K562 (cell line): ENCODE data around the gene SLC39A7. TPM values are rescaled to one million over a fixed set of nuclear protein-coding genes. Genes with fewer than 3 reads are reported as not detected.

Experiments
- BMI1 ChIP-seq: fragments of 150-350 bp; IDR thresholded peaks from 2 replicates; pipeline ENCODE4 v1.6.1; 2014; ENCODE audit warnings: low read length
- DIDO1 ChIP-seq: fragments of 450-650 bp; IDR thresholded peaks from 2 replicates; pipeline ENCODE4 v1.6.1; 2016; ENCODE audit warnings: low read depth, missing biosample characterization, missing genetic modification characterization
- ETV1 ChIP-seq: fragments of 450-650 bp; conservative IDR thresholded peaks from 2 replicates; pipeline ENCODE4 v1.6.1; 2016; ENCODE audit warnings: missing genetic modification characterization, control low read depth, low read depth, missing compliant biosample characterization
- HMG20A ChIP-seq: fragments of 450-650 bp; formaldehyde crosslinking; conservative IDR thresholded peaks from 2 replicates; pipeline ENCODE4 v1.4.0; 2020; ENCODE audit warnings: mild to moderate bottlenecking, mixed read lengths
- HMGN3 ChIP-seq: IDR thresholded peaks from 2 replicates; pipeline ENCODE4 v1.6.1; 2011; ENCODE audit warnings: borderline replicate concordance, low read depth, mild to moderate bottlenecking, mixed read lengths, low read length; ENCODE audit not compliant: insufficient read length; ENCODE audit errors: extremely low read depth
- ILF3 ChIP-seq: fragments of 450-650 bp; IDR thresholded peaks from 2 replicates; pipeline ENCODE4 v1.6.1; 2018; ENCODE audit warnings: antibody characterized with exemption, mild to moderate bottlenecking, moderate library complexity, borderline replicate concordance
- IRF2 ChIP-seq: sonication (generic); formaldehyde crosslinking; IDR thresholded peaks from 2 replicates; pipeline ENCODE4 v1.8.1; 2022; ENCODE audit warnings: mild to moderate bottlenecking, missing genetic modification reagents
- KDM1A ChIP-seq, 2 experiments: fragments of 450-650 bp; IDR thresholded peaks; 2 replicates each; pipeline ENCODE4 v1.6.1; 2016; ENCODE audit warnings: mild to moderate bottlenecking in 2 of 2
- POLR2AphosphoS5 ChIP-seq: IDR thresholded peaks from 2 replicates; pipeline ENCODE4 v1.6.1; 2011; ENCODE audit warnings: mild to moderate bottlenecking, low read depth, low read length, moderate library complexity; ENCODE audit not compliant: control insufficient read depth, insufficient read depth
- POLR2G ChIP-seq: fragments of 200-400 bp; formaldehyde crosslinking; IDR thresholded peaks from 2 replicates; pipeline ENCODE4 v1.6.1; 2017; ENCODE audit warnings: low read depth, mild to moderate bottlenecking, antibody characterized with exemption, low read length, moderate library complexity
- RCOR1 ChIP-seq, 2 experiments: IDR thresholded peaks; 2 replicates each; pipeline ENCODE4 v1.6.1; 2012; ENCODE audit warnings: low read depth in 2 of 2, low read length in 2 of 2, borderline replicate concordance in 1 of 2, improper control_type of control experiment in 1 of 2
- XRCC5 ChIP-seq: fragments of 200-400 bp; formaldehyde crosslinking; IDR thresholded peaks from 2 replicates; pipeline ENCODE4 v1.6.1; 2017; ENCODE audit warnings: low read depth, mild to moderate bottlenecking, low read length
- ZBTB17 ChIP-seq: fragments of 450-650 bp; formaldehyde crosslinking; IDR thresholded peaks from 2 replicates; pipeline ENCODE4 v1.4.0; 2020; ENCODE audit warnings: mild to moderate bottlenecking
- ZNF253 ChIP-seq: fragments of 250-450 bp; sonication (Bioruptor Pico); conservative IDR thresholded peaks from 2 replicates; pipeline ENCODE4 v1.6.1; 2021; ENCODE audit warnings: mild to moderate bottlenecking
- ZNF695 ChIP-seq: fragments of 450-650 bp; formaldehyde crosslinking; IDR thresholded peaks from 2 replicates; pipeline ENCODE4 v1.4.0; 2020; ENCODE audit warnings: mild to moderate bottlenecking, moderate library complexity
- polyA plus RNA-seq, 8 experiments: library from polyadenylated mRNA; depleted of rRNA in 4 of 8; stranded (reverse) in 5 of 8; unstranded in 3 of 8; fragments of >200 nt; fragmentation: Nextera tagmentation in 2 of 8; fragmentation: Illumina TruSeq in 1 of 8; extraction: Ambion mirVana in 2 of 8; extraction: Trizol in 1 of 8; gene quantifications; 2 replicates each; pipeline versions ENCODE4 v1.2.1 to v1.2.3, GENCODE V29; 2011 to 2014; ENCODE audit warnings: inconsistent platforms in 1 of 8, missing spikeins in 1 of 8
- total RNA-seq, 7 experiments: library from RNA; depleted of rRNA in 6 of 7; stranded (reverse); fragments of >200 nt in 6 of 7; fragmentation: Illumina TruSeq in 2 of 7; extraction: Trizol in 2 of 7; gene quantifications; 2 replicates each; pipeline versions ENCODE4 v1.2.1 to v1.2.3, GENCODE V29; 2011 to 2021; ENCODE audit warnings: low replicate concordance in 1 of 7
- TF ChIP-seq, protein P1 (sequence below), 2 experiments: fragments of 450-650 bp in 1 of 2; IDR thresholded peaks; 2 replicates each; pipeline ENCODE4 v1.6.1; 2011 to 2017; ENCODE audit warnings: low read depth in 2 of 2, antibody characterized with exemption in 1 of 2, borderline replicate concordance in 1 of 2, low read length in 1 of 2, mild to moderate bottlenecking in 1 of 2, mixed read lengths in 1 of 2; ENCODE audit not compliant: control insufficient read depth in 1 of 2
- TF ChIP-seq, protein P2 (sequence below), 3 experiments: IDR thresholded peaks in 2 of 3; conservative IDR thresholded peaks in 1 of 3; 2 replicates each; pipeline ENCODE4 v1.5.1; 2011 to 2012; ENCODE audit warnings: low read length in 3 of 3, mild to moderate bottlenecking in 3 of 3, control low read depth in 2 of 3, improper control_type of control experiment in 1 of 3, inconsistent platforms in 1 of 3, low read depth in 1 of 3, mixed read lengths in 1 of 3, moderate library complexity in 1 of 3; ENCODE audit not compliant: insufficient read depth in 2 of 3
- TF ChIP-seq, protein P3 (sequence below): conservative IDR thresholded peaks from 2 replicates; pipeline ENCODE4 v1.6.1; 2011; ENCODE audit warnings: low read depth, mild to moderate bottlenecking, low read length; ENCODE audit not compliant: control insufficient read depth

The SLC39A7 gene
- total and polyA plus RNA-seq, 9 of the 15 experiments (the other 6 are each of a cell fraction or from before 2014, with no cell fraction given): 21.7 to 169 (median 121) TPM

DNA sequence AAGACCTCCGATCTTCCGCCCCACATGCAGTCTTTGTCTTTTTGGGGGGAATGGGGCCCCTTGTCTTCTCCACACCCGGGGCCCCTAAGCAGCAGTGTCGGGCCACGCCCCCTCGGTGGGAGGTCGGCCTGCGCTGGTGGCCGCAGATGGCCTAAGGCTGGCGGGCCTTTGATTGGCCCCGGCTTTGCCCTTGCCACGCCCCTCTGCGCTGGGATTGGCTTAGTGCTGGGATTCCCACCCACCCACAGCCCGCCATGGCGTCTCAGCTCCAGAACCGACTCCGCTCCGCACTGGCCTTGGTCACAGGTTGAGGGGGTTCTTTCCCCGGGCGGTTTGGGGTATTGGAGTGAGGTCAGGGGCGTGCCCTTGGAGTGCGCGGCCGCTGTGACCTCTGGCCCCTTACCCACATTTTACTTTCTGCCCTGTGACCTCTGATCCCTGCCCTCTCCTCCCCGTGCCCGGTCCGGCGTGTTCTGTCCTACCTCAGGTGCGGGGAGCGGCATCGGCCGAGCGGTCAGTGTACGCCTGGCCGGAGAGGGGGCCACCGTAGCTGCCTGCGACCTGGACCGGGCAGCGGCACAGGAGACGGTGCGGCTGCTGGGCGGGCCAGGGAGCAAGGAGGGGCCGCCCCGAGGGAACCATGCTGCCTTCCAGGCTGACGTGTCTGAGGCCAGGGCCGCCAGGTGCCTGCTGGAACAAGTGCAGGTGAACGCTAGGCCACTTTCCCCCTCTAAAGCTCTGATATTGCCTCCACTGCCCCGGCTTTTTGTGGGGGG is 3.9 kb downstream of the SLC39A7 start, which contains the start of gene HSD17B8 (continued):
- TF ChIP-seq HMGN3: peak; percentile 91
- no peak for TF ChIP-seq ETV1 (tag)
- TF ChIP-seq ZBTB17 (CRISPR knock-in tag): no peak; the same call in 1 of the 2 replicates
- TF ChIP-seq IRF2 (CRISPR knock-in tag): no peak
- peak; percentile 42; the same call in 1 of the 2 replicates for TF ChIP-seq ILF3
- peak; percentile 72; the same call in 1 of the 2 replicates for TF ChIP-seq ZNF253 (CRISPR knock-in tag)
- 0 out of 2 replicates have a peak, but pooled peaks have one; percentile 43 for TF ChIP-seq XRCC5
- no peak for TF ChIP-seq HMG20A (CRISPR knock-in tag)
- TF ChIP-seq ZNF695 (CRISPR knock-in tag): 0 out of 2 replicates have a peak, but pooled peaks have one; percentile 54
- TF ChIP-seq KDM1A (IDR thresholded peaks at IDR 0.05): no peak
- TF ChIP-seq POLR2G: peak; percentile 93
- TF ChIP-seq POLR2AphosphoS5: peak; percentile 84; the same call in 1 of the 2 replicates
- TF ChIP-seq DIDO1 (tag): no peak
- peak in 1 of 2 experiments; percentile 7; a peak in 1 of 4 replicates for TF ChIP-seq RCOR1 (IDR thresholded peaks at IDR 0.05; ENCODE audit: borderline replicate concordance in 1 of 2, low read depth in 2 of 2, low read length in 2 of 2)
- TF ChIP-seq, protein P1, sequence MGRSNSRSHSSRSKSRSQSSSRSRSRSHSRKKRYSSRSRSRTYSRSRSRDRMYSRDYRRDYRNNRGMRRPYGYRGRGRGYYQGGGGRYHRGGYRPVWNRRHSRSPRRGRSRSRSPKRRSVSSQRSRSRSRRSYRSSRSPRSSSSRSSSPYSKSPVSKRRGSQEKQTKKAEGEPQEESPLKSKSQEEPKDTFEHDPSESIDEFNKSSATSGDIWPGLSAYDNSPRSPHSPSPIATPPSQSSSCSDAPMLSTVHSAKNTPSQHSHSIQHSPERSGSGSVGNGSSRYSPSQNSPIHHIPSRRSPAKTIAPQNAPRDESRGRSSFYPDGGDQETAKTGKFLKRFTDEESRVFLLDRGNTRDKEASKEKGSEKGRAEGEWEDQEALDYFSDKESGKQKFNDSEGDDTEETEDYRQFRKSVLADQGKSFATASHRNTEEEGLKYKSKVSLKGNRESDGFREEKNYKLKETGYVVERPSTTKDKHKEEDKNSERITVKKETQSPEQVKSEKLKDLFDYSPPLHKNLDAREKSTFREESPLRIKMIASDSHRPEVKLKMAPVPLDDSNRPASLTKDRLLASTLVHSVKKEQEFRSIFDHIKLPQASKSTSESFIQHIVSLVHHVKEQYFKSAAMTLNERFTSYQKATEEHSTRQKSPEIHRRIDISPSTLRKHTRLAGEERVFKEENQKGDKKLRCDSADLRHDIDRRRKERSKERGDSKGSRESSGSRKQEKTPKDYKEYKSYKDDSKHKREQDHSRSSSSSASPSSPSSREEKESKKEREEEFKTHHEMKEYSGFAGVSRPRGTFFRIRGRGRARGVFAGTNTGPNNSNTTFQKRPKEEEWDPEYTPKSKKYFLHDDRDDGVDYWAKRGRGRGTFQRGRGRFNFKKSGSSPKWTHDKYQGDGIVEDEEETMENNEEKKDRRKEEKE (IDR thresholded peaks at IDR 0.05; ENCODE audit: borderline replicate concordance in 1 of 2, control insufficient read depth in 1 of 2, low read depth in 2 of 2, low read length in 1 of 2): no peak
- TF ChIP-seq, protein P2, sequence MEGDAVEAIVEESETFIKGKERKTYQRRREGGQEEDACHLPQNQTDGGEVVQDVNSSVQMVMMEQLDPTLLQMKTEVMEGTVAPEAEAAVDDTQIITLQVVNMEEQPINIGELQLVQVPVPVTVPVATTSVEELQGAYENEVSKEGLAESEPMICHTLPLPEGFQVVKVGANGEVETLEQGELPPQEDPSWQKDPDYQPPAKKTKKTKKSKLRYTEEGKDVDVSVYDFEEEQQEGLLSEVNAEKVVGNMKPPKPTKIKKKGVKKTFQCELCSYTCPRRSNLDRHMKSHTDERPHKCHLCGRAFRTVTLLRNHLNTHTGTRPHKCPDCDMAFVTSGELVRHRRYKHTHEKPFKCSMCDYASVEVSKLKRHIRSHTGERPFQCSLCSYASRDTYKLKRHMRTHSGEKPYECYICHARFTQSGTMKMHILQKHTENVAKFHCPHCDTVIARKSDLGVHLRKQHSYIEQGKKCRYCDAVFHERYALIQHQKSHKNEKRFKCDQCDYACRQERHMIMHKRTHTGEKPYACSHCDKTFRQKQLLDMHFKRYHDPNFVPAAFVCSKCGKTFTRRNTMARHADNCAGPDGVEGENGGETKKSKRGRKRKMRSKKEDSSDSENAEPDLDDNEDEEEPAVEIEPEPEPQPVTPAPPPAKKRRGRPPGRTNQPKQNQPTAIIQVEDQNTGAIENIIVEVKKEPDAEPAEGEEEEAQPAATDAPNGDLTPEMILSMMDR (IDR thresholded peaks at IDR 0.05 in 2 of 3, conservative IDR thresholded peaks at IDR 0.05 in 1 of 3; ENCODE audit: insufficient read depth in 2 of 3, low read depth in 1 of 3, low read length in 3 of 3): no peak
- TF ChIP-seq BMI1: no peak
- TF ChIP-seq, protein P3, sequence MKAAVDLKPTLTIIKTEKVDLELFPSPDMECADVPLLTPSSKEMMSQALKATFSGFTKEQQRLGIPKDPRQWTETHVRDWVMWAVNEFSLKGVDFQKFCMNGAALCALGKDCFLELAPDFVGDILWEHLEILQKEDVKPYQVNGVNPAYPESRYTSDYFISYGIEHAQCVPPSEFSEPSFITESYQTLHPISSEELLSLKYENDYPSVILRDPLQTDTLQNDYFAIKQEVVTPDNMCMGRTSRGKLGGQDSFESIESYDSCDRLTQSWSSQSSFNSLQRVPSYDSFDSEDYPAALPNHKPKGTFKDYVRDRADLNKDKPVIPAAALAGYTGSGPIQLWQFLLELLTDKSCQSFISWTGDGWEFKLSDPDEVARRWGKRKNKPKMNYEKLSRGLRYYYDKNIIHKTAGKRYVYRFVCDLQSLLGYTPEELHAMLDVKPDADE: 0 out of 2 replicates have a peak, but pooled peaks have one; percentile 6
